Testis (tissue), 3 donors: ENCODE data around the gene PNPLA6. TPM values are rescaled to one million over a fixed set of nuclear protein-coding genes. Genes with fewer than 3 reads are reported as not detected.
A peak's percentile ranks its signal among the peaks of the same experiment; 100 is the strongest.

Experiments
- DNase-seq: peaks from one replicate; pipeline ENCODE4 v3.0.0-alpha.2; 2019
- H3K27ac ChIP-seq, 2 donors: fragments of 200-600 bp; sonication (generic); one replicate each; pipeline ENCODE4 v1.5.1; 2019
- H3K27me3 ChIP-seq: fragments of 200-600 bp; sonication (generic); one replicate; pipeline ENCODE4 v1.5.1; 2019
- H3K36me3 ChIP-seq: fragments of 200-600 bp; sonication (generic); one replicate; pipeline ENCODE4 v1.5.1; 2017; ENCODE audit warnings: low read depth; ENCODE audit errors: missing control alignments
- H3K4me1 ChIP-seq: fragments of 200-600 bp; sonication (generic); one replicate; pipeline ENCODE4 v1.5.1; 2019
- H3K4me3 ChIP-seq, 2 donors: fragments of 200-600 bp; sonication (generic); one replicate each; pipeline ENCODE4 v1.5.1; 2017 to 2019
- H3K9me3 ChIP-seq: fragments of 200-600 bp; sonication (generic); one replicate; pipeline ENCODE4 v1.5.1; 2017
- POLR2A ChIP-seq: fragments of 450-650 bp; IDR thresholded peaks from one replicate; pipeline ENCODE4 v1.6.1; 2017; ENCODE audit warnings: antibody characterized with exemption, mild to moderate bottlenecking, moderate library complexity
- WGBS, 2 donors: methylation state at CpG; one replicate each; pipeline ENCODE4 v1.1.5; 2018; 5-methylcytosine and 5-hydroxymethylcytosine counted together
- intact Hi-C: fragments of 100-400 bp; cut with DNase I; formaldehyde crosslinking; loops from one replicate; pipeline ENCODE4 v1.15.1; 2023; ENCODE audit warnings: low total_unique reads
- polyA plus RNA-seq: library from polyadenylated mRNA; stranded (reverse); fragments of 350-450 nt; fragmentation: Illumina TruSeq; extraction: RNeasy Lipid Tissue Mini Kit (QIAGEN cat#74804); gene quantifications from one replicate; pipeline ENCODE4 v1.2.3, GENCODE V29; 2014; ENCODE audit warnings: low read depth, low replicate concordance; ENCODE audit not compliant: insufficient read depth
- total RNA-seq, 2 donors: library from RNA; depleted of rRNA; stranded (reverse); fragments of >200 nt; gene quantifications; one replicate each; pipeline ENCODE4 v1.2.3, GENCODE V29; 2016
- TF ChIP-seq, protein P1 (sequence below), 3 experiments: fragments of 450-650 bp in 2 of 3; fragments of 200-600 bp in 1 of 3; sonication (generic) in 1 of 3; IDR thresholded peaks; one replicate each; pipeline ENCODE4 v1.5.1; 2016 to 2019; ENCODE audit warnings: antibody characterized with exemption in 3 of 3, mild to moderate bottlenecking in 2 of 3, moderate library complexity in 1 of 3

The PNPLA6 gene
- total and polyA plus RNA-seq, 3 donors from 2014 or later: 109 to 153 (median 143) TPM

DNA sequence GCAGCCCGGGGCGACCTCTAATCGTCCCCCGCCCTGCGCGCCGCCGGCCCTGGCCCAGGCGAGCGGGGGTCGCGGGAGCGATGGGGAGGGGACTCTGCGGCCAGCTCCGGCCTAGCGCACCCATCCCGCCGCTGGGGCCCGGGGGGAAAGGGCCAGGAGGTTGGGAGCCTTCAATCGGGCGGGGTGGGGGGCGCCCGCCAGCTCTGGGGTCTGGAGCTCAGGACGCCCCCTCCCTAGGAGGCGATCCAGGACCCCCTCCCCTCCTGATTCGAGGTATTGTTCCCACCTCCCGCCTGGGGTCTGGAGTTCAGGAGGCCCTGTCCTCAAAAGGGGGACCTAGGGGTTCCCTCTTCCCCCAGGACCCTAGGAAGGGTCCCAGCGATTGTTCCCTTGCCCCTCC, 19.2 kb upstream of the PNPLA6 start:
- TF ChIP-seq, protein P1, sequence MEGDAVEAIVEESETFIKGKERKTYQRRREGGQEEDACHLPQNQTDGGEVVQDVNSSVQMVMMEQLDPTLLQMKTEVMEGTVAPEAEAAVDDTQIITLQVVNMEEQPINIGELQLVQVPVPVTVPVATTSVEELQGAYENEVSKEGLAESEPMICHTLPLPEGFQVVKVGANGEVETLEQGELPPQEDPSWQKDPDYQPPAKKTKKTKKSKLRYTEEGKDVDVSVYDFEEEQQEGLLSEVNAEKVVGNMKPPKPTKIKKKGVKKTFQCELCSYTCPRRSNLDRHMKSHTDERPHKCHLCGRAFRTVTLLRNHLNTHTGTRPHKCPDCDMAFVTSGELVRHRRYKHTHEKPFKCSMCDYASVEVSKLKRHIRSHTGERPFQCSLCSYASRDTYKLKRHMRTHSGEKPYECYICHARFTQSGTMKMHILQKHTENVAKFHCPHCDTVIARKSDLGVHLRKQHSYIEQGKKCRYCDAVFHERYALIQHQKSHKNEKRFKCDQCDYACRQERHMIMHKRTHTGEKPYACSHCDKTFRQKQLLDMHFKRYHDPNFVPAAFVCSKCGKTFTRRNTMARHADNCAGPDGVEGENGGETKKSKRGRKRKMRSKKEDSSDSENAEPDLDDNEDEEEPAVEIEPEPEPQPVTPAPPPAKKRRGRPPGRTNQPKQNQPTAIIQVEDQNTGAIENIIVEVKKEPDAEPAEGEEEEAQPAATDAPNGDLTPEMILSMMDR (IDR thresholded peaks at IDR 0.05): no peak
- TF ChIP-seq POLR2A: no peak
- 0 to 2% methylated on average over 1 to 22 of the region's 28 CpGs for WGBS, 2 donors
- no peaks in the 10 kb centered on the region for H3K36me3 ChIP-seq
- no peaks in the 10 kb centered on the region for H3K27me3 ChIP-seq
- no peaks in the 10 kb centered on the region for H3K9me3 ChIP-seq
- H3K4me1 ChIP-seq: peaks cover 6% of the 10 kb centered on the region
- H3K27ac ChIP-seq: peak overlapping the region; percentile 42 to 69
- intact Hi-C loops: no loop called here
- DNase-seq: no peak
- H3K4me3 ChIP-seq: peak overlapping the region; percentile 59 to 60

DNA sequence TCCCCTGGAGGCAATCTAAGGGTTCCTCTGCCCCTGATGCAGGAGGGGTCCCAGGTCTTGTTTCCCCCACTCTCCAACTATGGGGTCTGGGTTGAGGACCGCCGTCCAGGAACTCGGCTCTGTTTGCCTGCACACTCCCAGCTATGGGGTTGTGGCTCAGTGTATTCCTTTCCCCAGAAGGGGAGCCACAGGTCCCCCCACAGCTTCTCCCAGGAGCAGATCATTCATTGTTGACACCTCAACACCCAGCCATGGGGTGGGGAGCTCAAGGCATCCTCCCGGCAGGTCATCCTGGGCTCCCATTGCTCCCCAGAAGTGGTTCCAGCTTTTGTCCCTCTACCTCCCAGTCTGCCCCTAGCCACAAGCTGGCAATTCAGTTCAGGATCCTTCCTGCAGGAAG, 18.6 kb upstream of the PNPLA6 start:
- no peaks in the 10 kb centered on the region for H3K27me3 ChIP-seq
- no peak for DNase-seq
- intact Hi-C loops: no loop called here

DNA sequence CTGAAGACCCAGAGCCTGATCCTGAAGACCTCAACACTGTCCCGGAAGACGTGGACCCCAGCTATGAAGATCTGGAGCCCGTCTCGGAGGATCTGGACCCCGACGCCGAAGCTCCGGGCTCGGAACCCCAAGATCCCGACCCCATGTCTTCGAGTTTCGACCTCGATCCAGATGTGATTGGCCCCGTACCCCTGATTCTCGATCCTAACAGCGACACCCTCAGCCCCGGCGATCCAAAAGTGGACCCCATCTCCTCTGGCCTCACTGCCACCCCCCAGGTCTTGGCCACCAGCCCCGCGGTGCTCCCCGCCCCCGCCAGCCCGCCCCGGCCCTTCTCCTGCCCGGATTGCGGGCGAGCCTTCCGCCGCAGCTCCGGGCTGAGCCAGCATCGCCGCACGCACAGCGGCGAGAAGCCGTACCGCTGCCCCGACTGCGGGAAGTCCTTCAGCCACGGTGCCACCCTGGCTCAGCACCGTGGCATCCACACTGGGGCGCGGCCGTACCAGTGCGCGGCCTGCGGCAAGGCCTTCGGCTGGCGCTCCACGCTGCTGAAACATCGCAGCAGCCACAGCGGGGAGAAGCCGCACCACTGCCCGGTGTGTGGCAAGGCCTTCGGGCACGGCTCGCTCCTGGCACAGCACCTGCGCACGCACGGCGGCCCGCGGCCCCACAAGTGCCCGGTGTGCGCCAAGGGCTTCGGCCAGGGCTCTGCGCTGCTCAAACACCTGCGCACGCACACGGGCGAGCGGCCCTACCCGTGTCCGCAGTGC, 16.0 kb upstream of the PNPLA6 start:
- no peaks in the 10 kb centered on the region for H3K36me3 ChIP-seq
- WGBS, 2 donors: 76 to 85% methylated on average over 31 to 56 of the region's 74 CpGs
- no peaks in the 10 kb centered on the region for H3K9me3 ChIP-seq
- no peaks in the 10 kb centered on the region for H3K27me3 ChIP-seq
- no peak overlapping the region for H3K4me3 ChIP-seq
- TF ChIP-seq, protein P1 (IDR thresholded peaks at IDR 0.05): no peak
- TF ChIP-seq POLR2A: no peak
- H3K4me1 ChIP-seq: peaks cover 19% of the 10 kb centered on the region
- H3K27ac ChIP-seq: no peak overlapping the region
- no peak for DNase-seq
- intact Hi-C loops: no loop called here

More for the DNA sequence above, 18.6 kb upstream of the PNPLA6 start:
- no peak for TF ChIP-seq POLR2A
- TF ChIP-seq, protein P1 (IDR thresholded peaks at IDR 0.05): no peak
- H3K4me1 ChIP-seq: peaks cover 8% of the 10 kb centered on the region
- no peaks in the 10 kb centered on the region for H3K36me3 ChIP-seq
- H3K27ac ChIP-seq: peak overlapping the region; percentile 42 to 69
- no peaks in the 10 kb centered on the region for H3K9me3 ChIP-seq
- 21 to 40% methylated on average over 4 of the region's 4 CpGs for WGBS, 2 donors
- peak overlapping the region in 1 of 2 donors; percentile 60 for H3K4me3 ChIP-seq

DNA sequence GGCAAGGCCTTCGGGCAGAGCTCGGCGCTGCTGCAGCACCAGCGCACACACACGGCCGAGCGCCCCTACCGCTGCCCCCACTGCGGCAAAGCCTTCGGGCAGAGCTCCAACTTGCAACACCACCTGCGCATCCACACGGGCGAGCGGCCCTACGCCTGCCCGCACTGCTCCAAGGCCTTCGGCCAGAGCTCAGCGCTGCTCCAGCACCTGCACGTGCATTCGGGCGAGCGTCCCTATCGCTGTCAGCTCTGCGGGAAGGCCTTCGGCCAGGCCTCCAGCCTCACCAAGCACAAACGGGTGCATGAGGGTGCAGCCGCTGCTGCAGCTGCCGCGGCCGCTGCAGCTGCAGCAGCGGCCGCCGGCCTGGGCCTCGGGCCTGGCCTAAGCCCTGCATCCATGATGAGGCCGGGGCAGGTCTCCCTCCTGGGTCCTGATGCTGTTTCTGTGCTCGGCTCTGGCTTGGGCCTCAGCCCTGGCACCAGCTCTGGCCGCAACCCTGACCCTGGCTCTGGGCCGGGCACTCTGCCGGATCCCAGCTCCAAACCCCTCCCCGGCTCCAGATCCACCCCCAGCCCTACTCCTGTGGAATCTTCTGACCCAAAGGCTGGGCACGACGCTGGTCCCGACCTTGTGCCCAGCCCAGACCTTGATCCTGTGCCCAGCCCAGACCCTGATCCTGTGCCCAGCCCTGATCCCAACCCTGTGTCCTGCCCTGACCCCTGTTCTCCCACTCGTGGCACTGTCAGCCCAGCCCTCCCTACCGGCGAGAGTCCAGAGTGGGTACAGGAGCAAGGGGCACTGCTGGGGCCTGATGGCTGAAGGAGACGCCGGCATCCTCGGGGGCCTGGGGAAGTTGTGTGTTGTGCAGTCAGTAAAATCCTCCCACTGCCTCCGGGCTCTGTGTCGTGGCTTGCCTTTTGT, 15.1 kb upstream of the PNPLA6 start:
- H3K4me1 ChIP-seq: peaks cover 16% of the 10 kb centered on the region
- H3K27ac ChIP-seq: no peak overlapping the region
- intact Hi-C loops: no loop called here

More for the DNA sequence above, 15.1 kb upstream of the PNPLA6 start:
- TF ChIP-seq, protein P1 (IDR thresholded peaks at IDR 0.05): no peak
- TF ChIP-seq POLR2A: no peak
- no peaks in the 10 kb centered on the region for H3K27me3 ChIP-seq
- H3K4me3 ChIP-seq: no peak overlapping the region
- H3K9me3 ChIP-seq: no peaks in the 10 kb centered on the region
- DNase-seq: no peak
- 27 to 61% methylated on average over 5 to 51 of the region's 51 CpGs for WGBS, 2 donors
- H3K36me3 ChIP-seq: no peaks in the 10 kb centered on the region
